ENCODE measurements around the gene TPRG1L.

Gene TPRG1L

DNA sequence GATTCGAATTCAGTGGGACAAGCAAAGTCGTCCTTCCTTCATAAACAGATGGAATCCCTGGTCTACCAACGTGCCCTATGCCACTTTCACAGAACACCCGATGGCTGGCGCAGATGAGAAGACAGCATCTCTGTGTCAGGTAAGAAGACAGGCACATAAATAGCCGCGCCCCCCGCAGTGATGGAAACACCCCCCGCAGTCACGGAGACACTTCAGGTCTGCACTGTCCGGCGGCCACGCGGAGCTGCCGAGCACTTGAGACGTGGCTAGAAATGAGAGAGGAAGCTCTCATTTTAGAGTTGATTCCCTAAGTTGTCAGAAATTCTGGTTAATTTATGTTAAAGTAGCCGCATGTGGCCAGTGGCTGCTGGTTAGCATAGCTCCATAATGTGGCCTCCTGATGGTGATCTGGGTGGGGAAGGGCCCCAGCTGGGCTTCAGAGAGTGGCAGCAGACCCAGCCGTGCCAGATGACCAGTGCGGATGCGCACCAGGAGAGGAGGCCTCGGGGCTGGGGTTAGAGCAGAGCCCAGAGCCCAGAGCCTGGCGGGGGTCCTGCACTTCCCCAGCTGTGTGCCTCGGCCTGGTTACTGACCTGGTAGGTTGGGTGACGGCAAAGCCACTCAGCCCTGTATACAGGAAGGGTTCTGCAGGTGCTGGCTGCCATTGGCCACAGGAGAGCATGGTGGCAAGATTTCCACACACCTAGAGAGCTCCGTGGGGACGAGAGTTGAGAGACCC lies 2.9 kb downstream of the TPRG1L start:
- no peak for DNase-seq (ENCODE audit: low read depth in 1 of 2, low spot score in 1 of 2)

DNA sequence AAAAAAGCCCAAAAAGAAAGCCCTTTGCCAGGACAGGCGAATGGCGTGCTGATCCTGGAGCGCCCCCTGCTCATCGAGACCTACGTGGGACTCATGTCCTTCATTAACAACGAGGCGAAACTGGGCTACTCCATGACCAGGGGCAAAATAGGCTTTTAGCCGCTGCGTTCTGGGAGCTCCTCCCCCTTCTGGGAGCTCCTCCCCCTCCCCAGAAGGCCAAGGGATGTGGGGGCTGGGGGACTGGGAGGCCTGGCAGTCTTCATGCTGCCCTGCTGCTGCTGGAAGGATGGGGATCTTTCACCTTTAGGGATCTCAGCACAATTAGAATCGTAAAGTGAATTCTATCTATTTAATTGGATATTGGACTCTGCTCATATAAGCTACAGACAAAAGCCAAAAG lies 3.6 kb downstream of the TPRG1L start:
- DNase-seq (ENCODE audit: low read depth in 1 of 2, low spot score in 1 of 2): no peak

GRCh38 chr1:3629561-3630160 lies 4.8 kb downstream of the TPRG1L start:
- no peak for DNase-seq (ENCODE audit: low read depth in 1 of 2, low spot score in 1 of 2)

- DNase-seq (ENCODE audit: low read depth in 1 of 2, low spot score in 1 of 2): no peak
Measured at GRCh38 chr1:3630161-3630611, 5.4 kb downstream of the TPRG1L start.

DNA sequence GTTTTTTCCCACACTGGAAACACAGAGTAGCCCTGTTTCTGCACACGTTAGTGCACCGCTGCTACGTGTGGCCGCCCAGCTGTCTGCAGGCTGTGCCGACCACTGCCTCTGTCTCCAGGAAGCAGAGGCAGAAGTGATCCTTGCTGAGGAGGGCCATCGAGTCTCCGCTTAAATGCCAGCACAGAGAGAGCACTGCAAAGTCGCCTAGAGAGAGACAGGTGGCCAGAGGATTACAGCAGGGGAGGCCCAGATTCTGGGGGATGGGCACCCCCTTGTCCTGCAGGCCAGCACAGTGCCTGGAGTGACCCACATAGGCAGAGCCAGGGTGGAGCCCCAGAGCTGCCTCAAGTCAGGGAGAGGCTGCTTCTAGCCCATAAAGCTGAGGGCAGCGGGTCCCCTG lies 6.1 kb downstream of the TPRG1L start:
- no peak for DNase-seq (ENCODE audit: low read depth in 1 of 2, low spot score in 1 of 2)

- DNase-seq (ENCODE audit: low read depth in 1 of 2, low spot score in 1 of 2): no peak
Measured at GRCh38 chr1:3631320-3632260, 6.8 kb downstream of the TPRG1L start.

DNA sequence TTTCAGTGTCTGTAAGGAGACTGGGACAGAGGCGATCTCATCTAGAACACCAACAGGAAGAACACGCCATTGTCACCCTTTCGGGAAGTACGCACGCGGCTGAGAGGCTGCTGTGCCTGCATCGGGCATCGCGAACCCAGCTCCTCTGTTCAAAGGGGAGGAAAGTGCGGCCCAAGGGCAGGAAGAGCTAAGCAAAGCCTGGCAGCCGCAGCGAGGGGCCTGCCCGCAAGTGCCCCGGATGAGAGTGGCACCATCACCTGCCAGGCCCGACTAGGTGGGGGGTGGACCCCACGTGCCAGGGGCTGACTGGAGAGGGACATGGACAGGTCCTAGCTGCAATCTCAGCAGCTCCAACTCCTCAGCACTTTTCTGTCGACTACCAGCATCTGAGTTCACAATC lies 7.5 kb downstream of the TPRG1L start:
- DNase-seq (ENCODE audit: low read depth in 1 of 2, low spot score in 1 of 2): no peak

DNA sequence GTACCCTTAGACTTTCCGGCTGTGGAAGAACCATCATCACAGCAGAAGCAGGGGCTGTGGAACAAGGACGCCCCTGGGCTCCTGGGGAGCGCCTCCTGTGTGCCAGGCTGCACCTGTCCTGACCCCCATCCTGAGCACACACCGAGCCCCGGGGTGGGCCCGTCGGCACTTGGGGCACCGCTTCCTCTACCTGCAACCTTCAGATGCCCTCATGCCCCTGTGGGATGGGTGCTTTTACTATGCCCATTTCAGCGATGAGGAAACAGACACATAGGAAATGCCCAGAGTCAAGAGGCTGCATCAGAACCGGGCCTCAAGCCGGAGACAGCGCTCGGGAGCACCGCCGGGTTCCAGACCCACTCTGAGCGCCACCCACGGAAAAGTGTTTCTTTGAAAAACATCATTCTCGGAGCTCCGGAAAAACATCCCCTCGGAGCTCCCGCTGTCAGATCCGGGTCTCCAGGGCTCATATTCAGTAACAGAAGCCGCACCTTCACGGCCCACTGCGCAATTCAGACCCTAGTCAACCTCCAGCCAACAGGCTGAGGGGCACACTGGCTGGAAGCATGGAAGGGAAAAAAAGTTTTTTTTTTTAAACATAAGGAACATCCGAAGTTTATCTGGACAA lies 8.0 kb downstream of the TPRG1L start:
- no peak for DNase-seq (ENCODE audit: low read depth in 1 of 2, low spot score in 1 of 2)

GRCh38 chr1:3633344-3634058 lies 8.7 kb downstream of the TPRG1L start:
- no peak for DNase-seq (ENCODE audit: low read depth in 1 of 2, low spot score in 1 of 2)

GRCh38 chr1:3634059-3634800 lies 9.4 kb downstream of the TPRG1L start:
- DNase-seq (ENCODE audit: low read depth in 1 of 2, low spot score in 1 of 2): no peak

- no peak for DNase-seq (ENCODE audit: low read depth in 1 of 2, low spot score in 1 of 2)
Measured at GRCh38 chr1:3636080-3636479, 11.3 kb downstream of the TPRG1L start.

GRCh38 chr1:3636531-3636930 lies 11.7 kb downstream of the TPRG1L start:
- no peak for DNase-seq (ENCODE audit: low read depth in 1 of 2, low spot score in 1 of 2)

- no peak for DNase-seq (ENCODE audit: low read depth in 1 of 2, low spot score in 1 of 2)
Measured at GRCh38 chr1:3638027-3638426, 13.2 kb downstream of the TPRG1L start.

- DNase-seq (ENCODE audit: low read depth in 1 of 2, low spot score in 1 of 2): no peak
Measured at GRCh38 chr1:3638676-3639075, 13.9 kb downstream of the TPRG1L start.

- DNase-seq (ENCODE audit: low read depth in 1 of 2, low spot score in 1 of 2): no peak
Measured at GRCh38 chr1:3639397-3639911, 14.6 kb downstream of the TPRG1L start.

GRCh38 chr1:3640121-3640837 lies 15.5 kb downstream of the TPRG1L start:
- DNase-seq (ENCODE audit: low read depth in 1 of 2, low spot score in 1 of 2): no peak

DNA sequence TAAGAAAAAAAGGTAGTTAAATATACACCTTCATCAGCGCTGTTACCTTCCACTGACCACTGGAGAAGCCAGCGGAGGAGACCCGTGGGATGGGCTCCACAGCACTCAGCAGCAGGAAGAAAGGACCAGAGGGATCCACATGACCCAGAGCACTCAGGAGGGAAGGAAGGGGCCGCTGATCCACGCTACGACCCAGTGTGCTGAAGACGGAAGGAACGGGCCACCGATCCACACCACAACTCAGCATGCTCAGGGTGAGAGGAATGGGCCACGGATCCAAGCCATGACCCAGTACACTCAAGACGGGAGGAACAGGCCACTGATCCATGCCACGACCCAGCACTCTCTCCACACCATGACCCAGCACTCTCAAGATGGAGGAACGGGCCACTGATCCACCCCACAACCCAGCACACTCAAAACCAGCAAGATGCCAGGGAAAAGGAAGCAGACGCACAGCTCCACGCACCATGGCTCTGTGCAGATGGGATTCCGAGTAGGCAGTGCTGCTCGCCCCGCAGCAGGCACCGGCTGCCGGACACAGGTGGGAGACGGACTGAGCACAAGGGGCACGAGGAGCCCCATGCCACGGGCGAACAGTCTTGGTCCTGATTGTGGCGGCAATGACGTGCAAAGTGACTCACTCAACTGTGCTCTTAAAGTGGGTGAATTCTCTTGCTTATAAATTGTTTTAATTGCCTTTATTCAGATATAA lies 16.4 kb downstream of the TPRG1L start:
- no peak for DNase-seq (ENCODE audit: low read depth in 1 of 2, low spot score in 1 of 2)

DNA sequence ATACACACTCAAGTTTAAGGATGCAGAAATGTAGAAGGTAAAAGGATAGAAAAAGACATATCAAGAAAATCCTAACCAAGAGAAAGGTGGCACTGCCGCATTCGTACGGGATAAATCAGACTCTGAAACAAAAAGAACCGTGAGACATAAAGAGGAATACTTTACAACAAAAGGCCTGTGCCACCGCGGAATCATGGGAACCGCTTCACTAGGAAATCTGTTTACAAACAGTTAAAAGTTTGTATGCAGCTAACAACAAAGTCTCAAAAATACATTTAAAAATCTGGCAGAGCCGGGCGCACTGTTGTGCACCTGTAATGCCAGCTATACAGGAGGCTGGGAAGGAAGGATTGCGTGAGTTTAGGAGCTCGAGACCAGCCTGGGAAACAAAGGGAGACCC lies 17.0 kb downstream of the TPRG1L start:
- no peak for DNase-seq (ENCODE audit: low read depth in 1 of 2, low spot score in 1 of 2)
